Measurements from ENCODE around the gene ZNF12.
A peak's percentile ranks its signal among the peaks of the same experiment; 100 is the strongest.
"Not testable (repeated sequence)": the region's sequence is repeated elsewhere in the genome, so short reads cannot be mapped to it uniquely, and the experiment has no call there.

Gene ZNF12

DNA sequence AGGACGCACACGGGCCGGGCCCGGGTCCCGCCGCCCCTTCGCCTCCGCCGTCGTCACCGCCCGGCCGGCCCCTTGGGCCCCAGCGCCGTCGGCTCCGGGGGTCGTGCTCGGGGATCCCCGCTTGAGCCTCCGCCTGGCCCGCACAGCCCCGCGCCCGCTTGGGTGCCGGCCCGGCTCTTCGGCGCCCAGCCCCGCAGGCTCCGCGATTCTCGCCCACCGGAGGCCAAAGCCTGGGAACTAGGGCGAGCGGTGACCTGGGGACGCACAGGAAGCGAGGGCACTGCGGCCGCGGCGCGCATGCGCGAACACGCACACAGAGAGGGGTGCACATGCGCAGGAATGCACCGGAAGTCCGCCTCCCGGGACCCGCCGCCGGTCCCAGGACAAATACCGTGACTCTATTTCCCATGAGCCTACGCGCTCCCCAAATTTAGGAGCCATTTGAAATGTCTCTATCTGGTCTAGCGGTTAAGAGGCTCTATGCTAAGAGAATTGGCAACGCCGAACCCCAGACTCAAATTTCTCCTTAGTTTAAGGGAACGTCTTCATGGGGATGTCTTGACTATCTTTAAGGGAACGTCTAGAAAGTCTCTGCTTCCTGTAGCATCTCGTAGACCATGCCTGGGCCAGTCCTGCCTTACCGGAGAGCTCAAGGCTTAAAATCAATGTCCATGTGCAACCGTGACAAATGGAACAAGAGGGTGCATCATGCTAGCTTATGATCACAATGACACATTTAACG is at the start of gene ZNF12:
ZNF12 (minus strand) TSS at position 282 of the 742 bp plus-strand sequence. CDS start 1,774 bp downstream, outside the sequence.
- peak; percentile 92 for DNase-seq (ENCODE audit: low spot score)

DNA sequence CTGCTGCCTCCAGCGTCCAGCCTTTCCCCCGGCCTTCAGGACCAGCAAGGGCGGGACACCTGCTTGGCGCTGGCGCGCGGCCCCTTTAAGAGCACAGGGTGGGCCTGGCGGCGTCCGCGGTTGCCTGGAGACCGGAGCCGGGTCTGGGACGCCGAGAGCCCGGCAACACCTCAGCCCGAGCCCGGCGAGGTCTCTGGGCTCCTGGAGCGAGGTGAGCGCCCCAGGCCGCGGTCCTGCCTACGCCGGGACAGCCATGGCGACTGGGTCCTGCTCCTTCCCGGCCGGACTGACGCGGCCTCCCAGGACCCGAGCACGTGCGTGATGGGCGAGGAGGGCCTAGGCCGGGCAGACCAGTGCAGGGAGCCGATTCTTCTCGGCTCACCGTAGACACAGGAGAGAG is 47.2 kb upstream of the ZNF12 start, which contains the start of gene RSPH10B2:
RSPH10B2 (plus strand) TSS at position 140 of the 400 bp plus-strand sequence. CDS start 3,575 bp downstream, outside the sequence.
- DNase-seq (ENCODE audit: low spot score), result not testable (repeated sequence)

DNA sequence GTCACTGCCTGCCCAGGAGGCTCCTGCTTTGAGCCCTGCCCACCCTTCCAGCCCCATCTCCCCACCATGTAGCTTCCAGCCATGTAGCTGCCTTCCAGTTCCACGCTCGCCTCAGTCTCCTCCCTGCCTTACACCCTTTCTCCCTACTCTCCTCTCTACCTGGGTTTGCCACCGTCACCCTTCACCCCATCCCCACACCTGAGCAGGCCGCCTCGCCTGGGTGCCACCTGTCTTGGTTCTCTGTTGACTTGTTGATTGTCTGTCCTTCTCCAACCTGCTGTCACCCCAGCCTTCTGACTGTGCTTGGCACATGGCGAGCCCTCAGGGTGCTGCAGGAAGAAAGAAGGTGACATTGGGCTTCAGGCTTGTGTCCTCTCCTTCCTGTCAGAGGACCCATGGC is 43.4 kb upstream of the ZNF12 start:
- not testable (repeated sequence) for DNase-seq (ENCODE audit: low spot score)

DNA sequence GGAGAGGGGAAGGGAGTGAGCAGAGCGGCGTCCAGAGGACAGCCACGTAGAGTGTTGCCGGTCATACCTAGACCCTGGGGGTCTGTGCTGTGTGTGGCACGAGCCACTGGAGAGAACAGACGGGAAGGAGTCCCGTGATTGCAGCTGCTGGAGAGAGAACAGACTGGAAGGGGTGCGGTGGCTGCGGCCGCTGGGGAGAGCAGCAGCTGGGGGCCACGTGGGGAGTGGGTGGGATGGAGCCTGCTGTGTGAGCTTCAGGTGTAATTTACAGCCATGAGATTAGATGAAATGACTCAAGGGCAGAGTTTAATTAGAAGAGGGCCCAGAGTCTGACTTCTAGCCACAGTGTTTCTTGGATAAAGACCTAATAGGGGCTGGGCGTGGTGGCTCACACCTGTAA is 42.6 kb upstream of the ZNF12 start:
- not testable (repeated sequence) for DNase-seq (ENCODE audit: low spot score)

DNA sequence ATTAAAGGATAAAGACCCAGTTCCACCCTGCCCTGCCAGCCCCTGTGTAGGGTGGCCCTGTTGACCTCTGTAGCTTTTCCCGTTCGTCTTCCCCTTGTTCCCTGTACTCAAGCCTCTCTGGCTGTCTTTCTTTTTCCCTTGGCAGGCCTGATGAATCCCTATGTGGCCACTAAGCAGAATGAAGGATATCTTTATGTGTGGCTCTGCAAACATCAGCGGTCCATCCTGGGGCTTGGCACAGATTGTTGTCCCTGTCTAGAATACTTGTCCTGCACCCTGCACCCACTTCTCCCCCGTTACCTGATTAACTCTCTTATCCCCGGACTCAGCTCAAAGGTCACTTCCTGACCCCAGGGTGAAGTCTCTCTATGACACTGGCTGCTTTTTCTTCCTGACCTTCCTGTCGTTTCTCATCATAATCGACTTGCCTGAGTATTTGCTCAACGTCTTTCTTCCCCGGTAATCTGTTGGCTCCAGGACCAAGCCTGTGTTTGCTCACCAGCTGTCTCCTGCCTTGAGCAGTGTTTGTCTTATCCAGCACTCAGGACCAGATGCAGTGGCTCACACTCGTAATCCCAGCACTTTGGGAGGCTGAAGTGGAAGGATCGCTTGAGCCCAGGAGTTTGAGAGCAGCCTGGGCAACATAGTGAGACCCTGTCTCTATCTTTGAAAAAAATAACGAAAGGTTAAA is 37.8 kb upstream of the ZNF12 start:
- not testable (repeated sequence) for DNase-seq (ENCODE audit: low spot score)

DNA sequence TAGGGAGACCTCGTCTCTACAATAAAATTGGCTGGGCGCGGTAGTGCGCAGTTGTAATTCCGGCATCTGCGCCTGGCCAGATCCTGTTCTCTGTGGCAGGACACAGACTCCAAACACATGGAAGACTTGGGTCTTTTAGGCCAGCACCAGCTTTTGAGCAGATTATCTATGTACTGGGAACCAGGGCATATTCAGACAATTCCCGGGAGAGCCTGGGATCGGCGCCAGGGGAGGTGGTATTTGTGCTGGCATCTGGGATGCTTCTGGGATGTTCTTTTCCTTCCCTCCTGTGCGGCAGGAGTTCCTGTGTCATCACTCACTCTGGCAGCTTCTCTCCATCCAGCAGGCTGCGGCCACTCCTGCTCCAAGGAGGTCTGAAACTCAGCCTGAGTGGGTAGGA is 31.7 kb upstream of the ZNF12 start:
- not testable (repeated sequence) for DNase-seq (ENCODE audit: low spot score)

DNA sequence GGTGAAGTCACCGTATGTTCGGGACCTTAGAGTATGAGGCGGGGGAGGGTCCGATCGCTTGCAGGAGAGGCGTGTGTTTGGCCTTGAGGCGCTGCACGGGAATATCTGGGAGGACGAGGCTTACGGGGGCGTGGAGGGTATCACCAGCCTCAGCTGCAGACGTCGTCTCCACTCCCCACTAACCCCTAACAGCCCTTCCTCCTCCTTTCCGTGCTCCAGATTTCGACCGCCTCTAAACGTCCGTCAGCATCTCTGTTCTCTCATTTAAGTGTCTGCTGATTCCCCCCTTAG is 23.5 kb upstream of the ZNF12 start:
- DNase-seq (ENCODE audit: low spot score), result no peak

DNA sequence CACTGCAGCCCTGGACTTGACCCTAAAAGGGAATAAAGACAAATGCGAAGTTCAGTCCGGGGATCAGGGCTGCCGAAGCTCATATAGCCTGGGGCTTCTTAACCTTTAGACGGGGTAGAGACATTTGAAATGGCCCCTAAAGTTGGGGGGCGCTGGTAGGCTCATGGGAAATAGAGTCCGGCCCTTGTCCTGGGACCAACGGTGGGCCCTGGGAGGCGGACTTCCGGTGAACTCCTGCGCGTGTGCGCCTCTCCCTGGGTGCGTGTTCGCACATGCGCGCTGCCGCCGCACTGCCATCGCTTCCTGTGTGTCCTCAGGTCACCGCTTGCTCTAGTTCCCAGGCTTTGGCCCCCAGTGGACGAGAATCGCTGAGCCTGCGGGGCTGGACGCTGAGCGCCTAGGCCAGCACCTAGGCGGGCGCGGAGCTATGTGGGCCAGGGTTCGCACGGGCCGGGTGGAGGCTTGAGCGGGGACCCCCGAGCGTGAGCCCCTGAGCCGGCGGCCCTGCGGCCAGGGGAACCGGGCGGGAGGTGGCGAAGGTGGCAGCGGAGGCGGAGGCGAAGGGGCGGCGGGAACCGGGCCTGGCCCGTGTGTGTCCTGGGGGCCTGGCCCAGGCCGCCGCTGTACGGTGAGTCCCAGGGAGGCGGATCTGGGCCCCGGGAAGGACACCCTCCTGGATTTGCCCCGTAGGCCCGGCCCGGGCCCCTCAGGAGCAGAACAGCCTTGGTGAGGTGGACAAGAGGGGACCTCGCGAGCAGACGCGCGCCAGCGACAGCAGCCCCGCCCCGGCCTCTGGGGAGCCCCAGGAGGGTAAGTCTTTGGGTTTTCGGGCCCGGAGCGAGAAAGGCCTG is 23.0 kb upstream of the ZNF12 start:
- peak; percentile 98 for DNase-seq (ENCODE audit: low spot score)

DNA sequence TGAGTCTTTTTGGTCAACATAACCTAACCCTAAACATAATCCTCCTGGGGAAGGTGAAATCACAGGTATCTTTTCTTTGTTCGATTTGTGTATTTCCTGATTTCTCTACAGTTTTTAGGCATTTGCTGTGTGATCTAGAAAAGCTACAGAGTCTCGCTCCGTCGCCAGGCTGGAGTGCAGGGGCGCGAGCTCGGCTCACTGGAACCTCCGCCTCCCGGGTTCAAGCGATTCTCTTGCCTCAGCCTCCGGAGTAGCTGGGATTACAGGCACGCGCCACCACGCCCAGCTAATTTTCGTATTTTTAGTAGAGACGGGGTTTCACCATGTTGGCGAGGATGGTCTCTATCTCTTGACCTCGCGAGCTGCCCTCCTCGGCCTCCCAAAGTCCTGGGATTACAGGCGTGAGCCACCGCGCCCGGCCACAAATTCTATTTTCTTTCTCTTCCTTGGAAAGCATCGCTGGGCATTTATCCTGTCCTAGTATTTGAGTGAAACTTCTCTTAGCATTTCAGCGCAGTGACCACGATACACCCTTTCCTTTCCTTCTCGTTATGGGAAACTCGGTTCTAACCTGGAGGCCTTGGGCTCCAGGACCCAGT is 22.2 kb upstream of the ZNF12 start:
- not testable (repeated sequence) for DNase-seq (ENCODE audit: low spot score)

DNA sequence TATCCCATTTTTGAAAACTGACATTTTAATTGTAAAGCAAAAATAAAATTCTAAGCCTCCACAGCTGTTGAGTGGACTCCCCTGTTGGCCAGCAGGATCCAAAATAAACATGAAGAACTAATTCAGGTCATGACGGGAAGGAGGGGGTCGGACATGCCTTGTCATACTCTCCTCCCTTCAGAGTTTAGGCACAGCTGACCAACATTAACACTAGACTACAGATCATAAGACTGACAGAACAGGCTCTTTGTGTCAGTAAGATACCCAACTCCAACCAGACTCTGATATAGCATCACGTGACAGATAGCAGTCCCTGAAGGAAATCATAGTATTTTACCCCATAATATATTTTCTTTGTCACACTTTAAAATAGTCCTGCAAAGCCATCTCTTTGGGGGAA is 20.9 kb upstream of the ZNF12 start:
- DNase-seq (ENCODE audit: low spot score), result no peak

DNA sequence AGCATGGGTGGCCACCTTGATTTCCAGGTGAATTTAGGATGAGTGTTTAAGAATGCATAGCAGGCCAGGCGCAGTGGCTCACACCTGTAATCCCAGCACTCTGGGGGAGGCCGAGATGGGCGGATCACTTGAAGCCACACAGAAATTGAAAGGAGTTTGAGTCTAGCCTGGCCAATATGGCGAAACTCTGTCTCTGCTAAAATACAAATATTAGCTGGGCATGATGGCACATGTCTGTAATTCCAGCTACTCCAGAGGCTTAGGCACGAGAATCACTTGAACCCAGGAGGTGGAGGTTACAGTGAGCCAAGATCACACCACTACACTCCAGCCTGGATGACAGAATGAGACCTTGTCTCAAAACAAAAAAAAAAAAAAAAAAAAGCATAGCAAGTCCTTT is 19.6 kb upstream of the ZNF12 start:
- DNase-seq (ENCODE audit: low spot score), result not testable (repeated sequence)

DNA sequence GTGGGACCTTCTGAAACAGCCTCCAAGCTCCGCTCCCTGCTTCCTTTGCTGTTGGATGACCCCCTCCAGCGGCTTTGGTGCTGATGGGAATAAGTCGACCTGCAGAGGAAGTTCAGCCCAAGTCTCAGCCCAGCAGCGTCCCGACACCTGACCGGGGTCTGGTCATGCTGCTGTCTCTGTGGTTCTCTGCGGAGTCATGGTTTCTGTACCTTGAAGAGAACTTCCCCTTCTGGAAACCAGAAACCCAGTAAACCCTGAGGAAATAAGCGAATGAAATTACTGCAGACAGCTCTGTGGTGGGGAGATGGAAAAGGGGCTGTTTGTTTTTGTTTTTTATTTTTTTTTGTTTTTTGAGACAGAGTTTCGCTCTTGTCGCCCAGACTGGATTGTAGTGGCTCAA is 18.3 kb upstream of the ZNF12 start:
- DNase-seq (ENCODE audit: low spot score), result peak; percentile 30

DNA sequence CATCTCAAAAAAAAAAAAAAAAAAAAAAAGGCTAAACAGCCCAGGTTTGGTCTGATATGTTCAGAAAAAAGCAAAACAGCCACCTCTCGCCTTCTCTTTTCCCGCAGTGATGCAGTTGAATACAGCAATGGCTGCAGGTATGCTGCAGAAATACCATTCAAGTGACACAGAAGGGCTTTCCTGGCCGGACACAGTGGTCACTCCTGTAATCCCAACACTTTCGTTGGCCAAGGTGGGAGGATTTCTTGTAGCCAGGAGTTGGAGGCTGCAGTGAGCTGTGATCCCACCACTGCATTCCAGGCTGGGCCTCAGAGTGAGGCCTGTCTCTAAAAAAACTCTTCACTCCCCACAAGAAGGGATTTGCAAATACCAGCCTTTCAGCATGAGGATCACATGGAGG is 17.6 kb upstream of the ZNF12 start:
- not testable (repeated sequence) for DNase-seq (ENCODE audit: low spot score)

DNA sequence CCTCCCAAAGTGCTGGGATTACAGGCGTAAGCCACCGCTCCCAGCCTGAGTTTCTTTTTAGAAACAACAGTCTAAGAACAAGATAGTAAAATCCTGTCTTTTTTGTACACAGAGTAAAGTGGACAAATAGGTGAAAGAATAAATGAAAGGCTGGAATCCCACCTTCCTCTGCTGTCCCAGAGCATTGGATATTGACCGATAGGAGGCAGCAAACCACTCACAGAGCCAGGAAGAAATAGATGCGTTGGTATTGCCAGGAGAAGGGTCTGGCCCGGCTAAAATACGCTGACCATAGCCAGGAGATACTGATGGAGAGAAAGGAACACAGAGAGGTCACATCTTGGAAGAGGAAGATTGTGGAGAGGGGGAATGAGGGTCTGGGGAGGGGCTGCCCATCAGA is 11.4 kb upstream of the ZNF12 start:
- no peak for DNase-seq (ENCODE audit: low spot score)

DNA sequence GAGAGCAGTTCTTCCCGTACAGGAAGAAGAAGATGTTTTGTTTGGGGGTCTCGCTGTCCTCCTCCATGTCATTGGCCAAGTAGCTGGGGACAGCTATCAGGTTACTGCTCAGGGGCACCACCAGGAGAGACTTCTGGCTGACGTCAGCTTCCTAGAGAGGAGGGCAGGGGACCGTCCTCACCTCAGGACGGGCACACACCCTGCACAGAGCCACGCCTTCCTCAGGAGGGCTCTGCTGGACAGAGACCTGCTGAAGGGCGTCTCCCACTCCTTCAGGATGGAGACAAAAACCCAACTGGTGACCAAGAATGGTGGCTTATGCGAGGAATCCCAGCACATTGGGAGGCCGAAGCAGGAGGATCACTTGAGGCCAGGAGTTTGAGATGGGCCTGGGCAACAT is 9.2 kb upstream of the ZNF12 start:
- DNase-seq (ENCODE audit: low spot score), result not testable (repeated sequence)

DNA sequence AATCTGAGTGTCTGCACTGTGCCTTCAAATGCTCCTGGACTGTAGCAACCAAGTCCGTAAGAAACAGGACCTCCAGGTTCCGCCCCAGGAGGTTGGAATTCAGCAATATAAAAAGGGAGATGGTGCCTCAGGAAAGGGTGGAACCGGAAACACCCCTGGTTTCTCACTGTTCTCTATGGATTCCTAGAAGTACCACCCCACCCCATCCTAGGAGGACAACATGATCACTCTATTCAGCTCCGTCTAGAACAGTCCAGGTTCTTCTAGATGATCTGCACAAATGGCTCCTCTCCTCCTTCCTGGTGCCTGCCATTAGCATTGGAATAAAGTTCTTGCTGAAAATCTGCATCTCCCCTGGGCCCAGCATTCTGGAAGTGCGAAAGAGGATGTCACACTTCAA is 7.6 kb upstream of the ZNF12 start:
- no peak for DNase-seq (ENCODE audit: low spot score)

DNA sequence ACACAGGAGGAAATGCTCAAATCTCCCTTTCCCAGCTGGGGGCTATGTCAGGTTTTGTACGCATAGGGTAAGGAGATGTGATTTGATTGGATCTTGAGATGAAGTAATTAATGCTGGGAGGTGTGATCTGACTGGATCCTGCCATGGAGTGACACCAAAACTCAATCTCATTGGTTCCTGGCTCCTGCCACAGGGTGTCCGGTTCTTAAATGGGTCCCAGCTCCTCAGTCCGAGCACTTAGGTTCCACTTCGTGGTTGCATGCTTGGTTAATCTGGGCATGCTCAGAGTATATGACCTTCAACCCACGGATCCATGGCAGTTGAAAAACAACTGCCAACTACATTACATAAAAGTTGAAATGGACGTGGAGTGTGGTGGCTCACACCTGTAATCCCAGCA is 3.1 kb upstream of the ZNF12 start:
- no peak for DNase-seq (ENCODE audit: low spot score)

DNA sequence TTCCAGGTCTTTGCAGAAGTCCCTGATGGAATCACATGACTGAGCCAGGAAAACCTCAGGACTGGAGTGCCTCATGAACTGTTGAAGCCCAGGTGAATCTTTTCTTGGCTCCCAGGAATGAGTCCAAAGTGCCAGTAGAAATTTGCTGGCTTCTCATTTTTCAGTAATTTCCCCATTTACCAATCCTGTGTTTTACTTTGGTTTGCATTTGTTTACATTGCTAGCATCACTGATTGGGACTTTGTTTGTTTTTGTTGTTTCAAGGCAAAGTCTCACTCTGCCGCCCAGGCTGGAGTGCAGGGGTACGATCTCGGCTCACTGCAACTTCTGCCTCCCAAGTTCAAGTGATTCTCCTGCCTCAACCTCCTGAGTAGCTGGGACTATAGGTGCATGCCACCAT is 1.6 kb upstream of the ZNF12 start:
- DNase-seq (ENCODE audit: low spot score), result no peak

DNA sequence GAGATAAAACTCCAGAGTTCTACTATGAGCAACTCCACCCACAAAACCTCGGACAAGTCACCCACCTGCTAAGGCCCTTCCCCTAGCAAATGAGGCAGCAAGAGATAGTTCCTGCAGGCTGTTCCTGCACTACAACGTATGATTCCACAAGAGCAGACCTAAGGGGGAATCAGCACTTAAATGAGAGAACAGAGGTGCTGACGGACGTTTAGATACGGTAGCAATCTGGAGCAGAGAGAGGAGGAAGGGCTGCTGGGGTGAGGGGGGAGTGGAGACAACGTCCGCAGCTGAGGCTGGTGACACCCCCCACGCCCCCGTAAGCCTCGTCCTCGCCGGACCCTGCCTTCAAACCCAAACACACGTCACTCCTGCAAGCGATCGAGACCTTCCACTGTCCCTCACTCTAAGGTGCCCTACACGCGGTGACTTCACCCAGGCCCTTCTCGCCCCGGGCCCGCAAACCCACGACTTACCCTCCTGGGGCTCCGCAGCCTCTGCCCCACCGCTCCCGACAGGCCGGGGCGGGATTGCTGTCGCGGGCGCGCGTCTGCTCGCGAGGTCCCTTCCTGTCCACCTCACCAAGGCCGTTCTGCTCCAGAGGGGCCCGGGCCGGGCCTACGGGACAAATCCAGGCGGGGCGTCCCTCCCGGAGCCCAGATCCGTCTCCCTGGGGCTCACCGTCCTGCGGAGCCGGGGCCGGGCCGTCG is 635 bp downstream of the ZNF12 start:
- no peak for DNase-seq (ENCODE audit: low spot score)

DNA sequence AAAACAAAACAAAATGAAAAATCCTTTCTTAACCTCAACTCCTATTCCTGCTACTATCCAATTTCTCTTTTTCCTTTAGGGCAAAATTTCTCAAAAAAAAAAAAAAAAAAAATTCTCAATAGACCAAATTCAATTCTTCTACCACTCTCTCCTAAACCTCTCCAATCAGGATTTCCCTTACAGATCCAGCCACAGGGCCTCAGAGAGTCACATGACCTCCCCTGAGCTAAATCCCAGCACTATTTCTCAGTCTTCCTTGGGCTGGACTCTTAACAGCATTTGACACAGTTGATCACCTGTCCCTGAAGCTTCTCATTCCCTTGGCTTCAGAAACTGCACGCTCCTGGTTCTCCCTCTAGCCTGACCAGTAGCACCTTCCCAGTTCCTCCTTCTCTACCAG is 4.9 kb downstream of the ZNF12 start:
- DNase-seq (ENCODE audit: low spot score), result no peak

DNA sequence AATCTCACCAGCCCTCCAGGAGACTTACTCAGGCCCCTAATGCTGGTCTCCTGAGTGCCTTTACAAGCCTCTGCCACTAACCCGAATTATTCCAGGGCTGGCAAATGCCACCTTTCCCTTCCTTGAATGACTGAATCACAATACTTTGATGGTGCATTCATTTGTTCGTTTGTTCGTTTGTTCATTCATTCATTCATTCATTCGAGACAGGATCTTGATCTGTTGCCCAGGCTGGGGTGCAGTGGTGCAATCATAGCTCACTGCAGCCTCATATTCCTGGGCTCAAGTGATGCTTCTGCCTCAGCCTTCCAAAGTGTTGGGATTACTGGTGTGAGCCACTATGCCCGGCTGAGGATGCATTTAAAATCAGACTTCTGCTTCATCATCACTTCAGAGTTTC is 6.0 kb downstream of the ZNF12 start:
- no peak for DNase-seq (ENCODE audit: low spot score)
